Caki2 (cell line): ENCODE results near the gene LGALS13. TPM values are rescaled to one million over a fixed set of nuclear protein-coding genes. Genes with fewer than 3 reads are reported as not detected.
"Not testable (repeated sequence)": the region's sequence is repeated elsewhere in the genome, so short reads cannot be mapped to it uniquely, and the experiment has no call there.

Experiments used
- DNase-seq: peaks from one replicate; pipeline ENCODE4 v3.0.0-alpha.2; 2015; ENCODE audit warnings: low read depth
- in situ Hi-C: cut with HindIII; loops from 2 replicates; pipeline ENCODE4 v1.10.0; 2016; ENCODE audit warnings: low sequenced_read_pairs, low pct_unique_long_range_greater_than_20kb, mixed read lengths
- total RNA-seq: library from RNA; depleted of rRNA; stranded (reverse); fragments of >200 nt; shearing (Covaris generic); gene quantifications from 2 replicates; pipeline ENCODE4 v1.2.3, GENCODE V29; 2014; ENCODE audit warnings: low replicate concordance; rRNA removed

The LGALS13 gene
- total RNA-seq, 1 experiment from 2014 or later: not detected

DNA sequence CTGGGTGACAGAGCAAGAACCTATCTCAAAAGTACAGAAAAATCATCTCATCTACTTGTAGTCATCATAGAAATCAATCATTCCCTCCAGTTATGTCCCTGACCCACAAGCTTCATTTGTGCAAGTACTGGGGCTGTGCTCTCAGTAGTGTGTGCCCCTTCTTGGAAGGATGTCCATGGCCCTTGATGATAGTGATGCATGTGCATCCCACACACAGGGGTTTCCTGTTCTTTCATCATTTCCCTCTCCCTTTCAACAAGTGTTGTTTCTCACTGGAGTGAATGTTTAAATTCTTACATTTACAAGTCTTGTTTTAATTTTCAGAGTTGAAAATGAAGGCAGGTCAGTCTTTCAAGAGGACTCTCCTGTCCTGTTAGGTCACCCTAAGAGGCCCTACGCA lies 1.5 kb downstream of the LGALS13 start:
- in situ Hi-C loops: no loop called here
- no peak for DNase-seq

DNA sequence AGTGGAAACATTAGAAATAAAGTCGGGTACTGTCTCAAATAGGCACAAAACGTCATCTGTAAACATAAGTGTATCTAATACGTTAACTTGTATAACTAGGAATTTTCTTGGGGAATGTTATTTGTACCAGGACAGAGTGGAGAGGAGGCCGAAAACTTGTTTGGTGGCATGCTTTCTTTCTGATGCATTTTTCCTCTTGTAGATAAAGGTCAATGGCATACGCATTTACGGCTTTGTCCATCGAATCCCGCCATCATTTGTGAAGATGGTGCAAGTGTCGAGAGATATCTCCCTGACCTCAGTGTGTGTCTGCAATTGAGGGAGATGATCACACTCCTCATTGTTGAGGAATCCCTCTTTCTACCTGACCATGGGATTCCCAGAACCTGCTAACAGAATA lies 4.7 kb downstream of the LGALS13 start:
- in situ Hi-C loops: no loop called here

DNA sequence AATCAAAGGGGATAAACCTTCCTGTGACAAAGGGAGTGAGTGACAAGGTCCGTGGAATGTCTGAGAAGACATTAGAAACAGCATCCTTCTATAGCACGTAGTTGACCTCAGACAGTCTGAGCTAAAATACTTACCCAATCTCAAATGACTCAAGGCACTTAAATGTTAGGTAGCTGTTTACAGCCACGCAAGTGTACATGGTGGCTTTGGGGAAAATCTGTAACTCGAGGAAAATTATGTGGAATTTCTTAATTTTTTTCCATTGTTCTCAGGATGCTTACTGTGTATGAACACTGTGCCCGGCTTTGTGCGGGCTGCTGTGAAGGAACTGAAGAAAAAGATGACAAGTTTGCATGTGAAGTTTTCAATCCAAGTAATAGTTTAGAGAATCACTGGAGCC lies 5.2 kb downstream of the LGALS13 start:
- no peak for DNase-seq
- in situ Hi-C loops: no loop called here

More for the DNA sequence above, 4.7 kb downstream of the LGALS13 start:
- DNase-seq: no peak

DNA sequence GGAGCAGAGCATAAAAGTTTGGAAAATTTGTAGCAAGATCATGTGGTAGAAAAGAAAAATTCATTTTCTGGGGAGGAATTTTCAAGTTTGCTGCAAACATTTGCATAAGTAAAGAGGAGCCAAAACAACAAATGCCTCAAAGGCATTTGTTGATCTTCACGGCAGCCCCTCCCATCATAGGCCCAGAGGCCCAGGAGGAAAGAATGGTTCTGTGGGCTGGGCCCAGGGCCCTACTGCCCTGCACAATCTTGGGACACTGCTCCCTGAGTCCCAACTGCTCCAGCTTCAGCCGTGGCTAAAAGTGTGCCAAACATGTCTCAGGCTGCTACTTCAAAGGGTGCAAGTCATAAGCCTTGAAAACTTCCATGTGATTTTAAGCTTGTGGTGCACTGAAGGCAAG lies 11.3 kb downstream of the LGALS13 start:
- DNase-seq: no peak
- in situ Hi-C loops: no loop called here

DNA sequence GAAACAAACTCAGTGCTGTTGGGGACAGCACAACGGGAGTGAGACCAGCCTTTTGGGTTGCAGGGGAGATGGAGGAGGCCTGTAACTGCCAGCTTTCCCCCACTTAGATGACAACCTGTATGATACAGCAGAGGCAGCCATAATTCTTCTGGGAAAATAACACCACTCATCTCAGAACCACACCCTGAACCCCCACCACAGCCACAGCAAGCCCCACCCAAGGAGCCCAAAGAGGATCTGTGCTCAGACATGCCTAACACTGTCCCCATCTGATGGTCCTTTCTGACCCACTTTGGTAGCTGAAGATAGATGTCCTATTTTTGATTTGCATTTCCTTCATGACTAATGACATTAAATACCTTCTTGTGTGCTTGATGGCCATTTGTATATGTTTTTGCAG lies 15.4 kb downstream of the LGALS13 start:
- DNase-seq: no peak
- in situ Hi-C loops: no loop called here

DNA sequence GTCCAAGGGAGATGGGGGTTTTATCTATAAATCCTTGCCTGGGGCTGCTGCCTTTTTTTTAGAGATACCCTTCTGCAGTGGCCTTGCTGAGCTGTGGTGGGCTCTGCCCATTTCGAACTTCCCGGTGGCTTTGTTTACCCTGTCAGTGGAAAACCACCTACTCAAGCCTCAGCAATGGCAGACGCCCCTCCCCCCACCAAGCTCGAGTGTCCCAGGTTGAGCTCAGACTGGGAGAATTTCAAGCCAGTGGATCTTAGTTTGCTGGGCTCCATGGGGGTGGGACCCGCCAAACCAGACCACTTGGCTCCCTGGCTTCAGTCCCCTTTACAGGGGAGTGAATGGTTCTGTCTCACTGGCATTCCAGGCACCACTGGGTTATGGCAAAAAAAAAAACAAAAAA lies 21.6 kb downstream of the LGALS13 start:
- no peak for DNase-seq
- in situ Hi-C loops: no loop called here

DNA sequence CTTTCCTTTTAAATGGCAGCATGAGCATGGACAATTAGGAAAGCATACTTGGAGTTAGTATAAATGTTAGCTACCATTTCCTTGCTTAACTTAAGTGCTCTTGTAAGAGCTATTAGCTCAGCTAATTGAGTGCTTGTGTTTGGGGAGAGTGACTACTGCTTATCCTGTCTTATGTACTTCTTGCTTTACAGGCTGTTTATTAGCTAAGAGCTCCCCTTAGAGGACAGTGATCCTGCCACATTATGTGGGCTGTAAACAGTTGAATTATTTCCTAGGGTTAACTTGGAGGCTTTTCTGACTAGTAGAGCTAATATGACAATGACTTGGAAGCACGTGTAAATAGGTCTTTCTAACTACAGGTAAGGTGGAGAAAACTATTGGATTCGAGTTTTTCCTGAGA lies 25.3 kb downstream of the LGALS13 start:
- DNase-seq, in situ Hi-C loops: not testable (repeated sequence)

DNA sequence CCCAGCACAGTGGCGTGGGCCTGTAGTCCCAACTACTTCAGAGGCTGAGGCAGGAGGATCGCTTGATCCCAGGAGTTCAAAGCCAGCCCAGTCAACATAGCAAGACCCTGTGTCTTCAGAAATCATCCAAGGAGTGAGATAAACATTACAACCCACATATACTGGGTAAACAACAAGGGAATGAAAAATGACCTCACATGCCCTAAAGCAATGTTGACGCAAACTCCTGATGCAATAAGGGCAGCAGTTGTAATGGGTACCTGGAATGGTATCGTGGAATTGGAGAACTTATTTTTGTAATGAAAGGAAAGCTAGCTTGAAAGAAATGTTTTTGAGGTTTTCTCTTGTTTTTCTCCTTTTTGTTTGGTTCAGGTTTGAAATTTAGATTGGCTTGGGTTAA lies 28.9 kb downstream of the LGALS13 start:
- in situ Hi-C loops: no loop called here
- DNase-seq: no peak

DNA sequence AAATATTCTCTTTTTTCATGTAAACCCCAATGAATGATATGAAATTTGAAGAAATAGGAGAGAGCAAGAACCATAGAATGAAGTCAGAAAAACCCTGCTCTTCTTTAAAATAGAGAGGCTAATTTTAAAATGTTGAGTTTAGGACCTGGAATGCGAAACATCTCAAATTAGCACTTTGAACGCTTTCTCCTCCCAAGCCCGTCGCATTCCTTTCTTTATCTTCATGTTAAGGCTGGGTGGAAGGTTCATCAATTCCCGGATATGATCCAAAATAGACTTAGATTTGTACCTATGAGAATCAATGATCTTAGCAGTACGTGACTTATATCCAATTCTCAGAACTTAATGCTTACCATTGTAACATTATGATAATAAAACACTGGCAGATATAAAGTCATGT lies 29.3 kb downstream of the LGALS13 start:
- no peak for DNase-seq
- in situ Hi-C loops: no loop called here

DNA sequence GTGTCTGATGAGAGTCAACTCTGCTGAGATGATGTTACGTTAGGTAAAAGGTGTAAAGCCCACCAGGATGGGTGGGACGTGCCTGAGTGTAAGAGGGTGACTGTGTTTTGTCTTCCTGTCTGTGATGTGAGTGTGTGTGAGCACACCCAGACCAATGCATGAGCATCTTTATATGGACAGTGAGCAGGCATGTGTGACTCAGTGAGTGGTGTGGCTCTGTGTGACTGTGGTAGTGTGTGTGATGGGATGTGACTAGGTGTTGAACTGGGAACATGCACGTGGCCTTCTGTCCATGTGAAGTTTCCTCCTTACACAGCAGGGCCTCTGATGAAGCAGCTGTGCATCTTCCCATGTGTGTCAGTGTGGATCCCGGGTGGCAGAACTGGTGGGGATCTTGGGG lies 35.6 kb downstream of the LGALS13 start:
- in situ Hi-C loops: no loop called here
- DNase-seq: no peak

DNA sequence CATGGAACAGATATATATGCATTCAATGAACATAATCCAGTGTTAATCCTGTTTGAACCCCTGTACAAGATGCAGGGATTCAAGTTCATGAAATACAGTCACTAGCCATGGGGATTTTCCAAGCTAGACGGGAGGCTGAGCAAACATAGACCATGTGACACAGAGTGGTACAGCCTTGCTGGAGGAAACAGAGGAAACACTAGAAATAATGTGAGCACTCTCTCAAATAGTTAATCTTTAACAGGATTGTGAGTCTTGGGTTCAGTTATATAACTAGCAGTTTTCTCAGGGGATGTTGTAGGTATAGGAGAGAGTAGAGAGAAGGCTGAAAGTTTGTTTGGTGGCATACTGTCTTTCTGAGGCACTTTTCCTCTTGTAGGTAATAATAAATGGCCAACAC lies 39.4 kb downstream of the LGALS13 start:
- peak; percentile 74 for DNase-seq
- in situ Hi-C loops: no loop called here

DNA sequence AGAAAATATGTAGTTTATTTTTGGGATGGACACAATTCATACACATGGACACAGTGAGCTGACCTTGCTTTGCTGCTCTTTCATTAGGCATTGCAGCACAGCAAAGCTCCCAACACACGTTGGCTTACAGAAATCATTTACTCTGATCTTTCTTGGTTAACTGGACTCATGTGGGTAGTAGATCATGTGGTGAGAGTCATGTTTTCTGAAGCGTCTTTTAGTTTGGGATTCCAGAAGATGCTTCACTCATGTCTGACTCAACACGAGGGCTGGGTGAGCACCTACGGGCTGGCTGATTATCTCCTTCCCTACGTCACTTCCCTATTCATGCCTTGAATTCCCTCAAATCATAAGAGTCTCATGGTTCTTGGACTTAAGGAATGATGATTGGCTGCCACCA lies 41.3 kb downstream of the LGALS13 start:
- in situ Hi-C loops: no loop called here
- no peak for DNase-seq

DNA sequence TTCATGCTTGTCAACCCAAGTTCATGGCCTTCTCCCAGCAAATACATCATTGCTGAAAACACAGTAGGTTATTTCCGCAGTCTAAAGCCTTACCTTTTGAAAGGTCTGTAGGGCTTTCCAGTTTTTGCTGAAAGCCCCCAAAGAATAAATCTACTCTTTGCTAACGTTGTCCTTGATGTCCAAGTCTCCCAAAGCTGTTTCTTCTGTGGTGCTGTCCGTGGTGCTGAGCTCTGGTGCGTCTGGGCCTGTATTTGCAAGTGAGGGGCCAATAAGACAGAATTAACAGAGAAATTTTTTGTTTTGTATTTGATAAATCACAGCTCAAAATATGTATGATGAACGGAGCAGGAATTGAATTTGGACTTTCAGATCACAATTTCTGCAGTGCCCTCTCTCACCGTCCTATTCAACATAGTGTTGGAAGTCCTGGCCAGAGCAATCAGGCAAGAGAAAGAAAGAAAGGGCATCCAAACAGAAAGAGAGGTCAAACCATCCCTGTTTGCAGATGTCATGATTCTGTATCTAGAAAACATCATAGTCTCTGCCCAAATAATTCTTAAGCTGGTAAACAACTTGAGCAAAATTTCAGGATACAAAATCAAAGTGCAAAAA lies 43.6 kb downstream of the LGALS13 start:
- in situ Hi-C loops: no loop called here
- DNase-seq: peak; percentile 41

DNA sequence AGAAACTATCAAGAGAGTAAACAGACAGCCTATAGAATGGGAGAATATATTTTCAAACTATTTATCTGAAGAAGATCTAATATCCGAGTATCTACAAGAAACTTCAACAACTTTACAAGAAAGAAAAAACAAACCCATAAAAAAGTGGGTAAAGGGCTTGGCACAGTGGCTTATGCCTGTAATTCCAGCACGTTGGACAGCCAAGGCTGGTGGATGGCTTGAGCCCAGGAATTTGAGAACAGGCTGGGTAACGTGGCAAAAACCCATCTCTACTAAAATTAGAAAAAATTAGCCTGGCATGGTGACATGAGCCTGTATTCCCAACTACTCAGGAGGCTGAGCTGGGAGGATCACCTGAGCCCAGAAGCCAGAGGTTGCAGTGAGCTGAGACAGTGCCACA lies 45.6 kb downstream of the LGALS13 start:
- no peak for DNase-seq

DNA sequence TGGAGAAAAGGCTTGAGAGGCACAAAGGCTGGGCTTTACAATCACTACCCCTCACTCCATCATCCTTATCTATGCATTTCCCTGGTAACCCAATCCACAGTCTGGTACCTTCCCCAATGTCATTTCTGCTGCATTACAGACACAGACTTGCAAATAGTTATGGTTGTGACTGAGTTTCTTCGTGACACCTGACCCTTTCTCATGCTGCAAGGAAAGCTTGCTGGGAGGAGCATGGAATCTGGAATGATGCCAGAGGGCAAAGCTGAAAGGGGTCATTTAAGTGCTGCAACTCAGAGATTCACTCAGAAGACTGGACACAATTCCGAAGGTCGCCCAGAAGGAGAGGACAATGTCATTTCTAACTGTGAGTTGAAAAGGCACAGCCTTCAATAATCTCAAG lies 53.3 kb downstream of the LGALS13 start, which contains the start of gene LGALS16:
TSS of gene LGALS16 (plus strand) at position 301 of the 400 bp plus-strand sequence. CDS start at position 350, 49 bp downstream.
- in situ Hi-C loops: loop anchor here (25.0 kb wide), 1 partner anchor 118 kb away; the partner anchor contains the start of genes EID2 and EID2B
- DNase-seq: no peak

More for the DNA sequence above, 45.6 kb downstream of the LGALS13 start:
- in situ Hi-C loops: no loop called here

Other genes starting within 250 kb of the LGALS13 start
- gene PAF1, start 211.4 kb upstream of the LGALS13 start, total RNA-seq: 77.5 and 79.9 TPM in 2 replicates
- 76.2 and 86.5 TPM in 2 replicates for gene MED29, start 211.1 kb upstream of the LGALS13 start, total RNA-seq
- gene ZFP36, start 195.7 kb upstream of the LGALS13 start, total RNA-seq: 1.4 TPM in 1 of 2 replicates, not detected in the other
- 5.1 and 34.1 TPM in 2 replicates for gene PLEKHG2, start 189.9 kb upstream of the LGALS13 start, total RNA-seq
- gene RPS16, start 166.6 kb upstream of the LGALS13 start, total RNA-seq: 76.6 and 151 TPM in 2 replicates
- gene SUPT5H, start 156.9 kb upstream of the LGALS13 start, total RNA-seq: 95.5 and 108 TPM in 2 replicates
- 243 and 282 TPM in 2 replicates for gene TIMM50, start 121.7 kb upstream of the LGALS13 start, total RNA-seq
- gene DLL3, start 103.6 kb upstream of the LGALS13 start, total RNA-seq: 5.8 and 11.8 TPM in 2 replicates
- not detected in 2 replicates for gene SELENOV, start 87.4 kb upstream of the LGALS13 start, total RNA-seq
- 6.2 and 10.2 TPM in 2 replicates for gene EID2B, start 69.7 kb upstream of the LGALS13 start, total RNA-seq
- gene EID2, start 62.4 kb upstream of the LGALS13 start, total RNA-seq: 16.4 and 18.8 TPM in 2 replicates
- not detected in 2 replicates for gene LGALS16, start 53.4 kb downstream of the LGALS13 start, total RNA-seq
- gene LGALS14, start 102.0 kb downstream of the LGALS13 start, total RNA-seq: not detected in 2 replicates
- 7.8 TPM in 1 of 2 replicates, not detected in the other for gene CLC, start 135.5 kb downstream of the LGALS13 start, total RNA-seq
- not detected in 2 replicates for gene LEUTX, start 176.3 kb downstream of the LGALS13 start, total RNA-seq
- gene DYRK1B, start 231.6 kb downstream of the LGALS13 start, total RNA-seq: 6.9 and 13.1 TPM in 2 replicates
- gene FBL, start 243.9 kb downstream of the LGALS13 start, total RNA-seq: 700 and 800 TPM in 2 replicates